Uterus (tissue), 4 donors: ENCODE data around the gene PIGM. TPM values are rescaled to one million over a fixed set of nuclear protein-coding genes. Genes with fewer than 3 reads are reported as not detected.

Experiments used
- DNase-seq, 2 donors: peaks; one replicate each; pipeline ENCODE4 v3.0.0-alpha.2; 2019 to 2020
- H3K27ac ChIP-seq, 2 donors: fragments of 200-600 bp; sonication (generic); 1 replicate in 1 of 2; 2 replicates in 1 of 2; pipeline ENCODE4 v1.5.1; 2016 to 2018
- H3K27me3 ChIP-seq, 2 donors: fragments of 200-600 bp; sonication (generic); one replicate each; pipeline ENCODE4 v1.5.1; 2018 to 2019; ENCODE audit warnings: control low read depth in 1 of 2
- H3K36me3 ChIP-seq, 2 donors: fragments of 200-600 bp; sonication (generic); one replicate each; pipeline ENCODE4 v1.5.1; 2019; ENCODE audit warnings: control low read depth in 1 of 2
- H3K4me1 ChIP-seq, 2 donors: fragments of 200-600 bp; sonication (generic); one replicate each; pipeline ENCODE4 v1.5.1; 2018 to 2019; ENCODE audit warnings: control low read depth in 1 of 2
- H3K4me3 ChIP-seq, 2 donors: fragments of 200-600 bp; sonication (generic); 1 replicate in 1 of 2; 2 replicates in 1 of 2; pipeline ENCODE4 v1.5.1; 2018 to 2019; ENCODE audit warnings: mild to moderate bottlenecking in 1 of 2
- H3K9me3 ChIP-seq, 2 donors: fragments of 200-600 bp; sonication (generic); one replicate each; pipeline ENCODE4 v1.5.1; 2019; ENCODE audit warnings: control low read depth in 1 of 2
- POLR2A ChIP-seq, 2 donors: fragments of 450-650 bp; IDR thresholded peaks; one replicate each; pipeline ENCODE4 v1.6.1; 2016; ENCODE audit warnings: antibody characterized with exemption in 2 of 2, mild to moderate bottlenecking in 1 of 2, moderate library complexity in 1 of 2
- intact Hi-C: fragments of 100-400 bp; cut with DNase I; formaldehyde crosslinking; loops from one replicate; pipeline ENCODE4 v1.15.1; 2023; ENCODE audit warnings: low total_unique reads
- total RNA-seq, 4 donors: library from RNA; depleted of rRNA in 3 of 4; stranded (reverse); fragments of >200 nt in 3 of 4; gene quantifications; one replicate each; pipeline versions ENCODE4 v1.1.0 to v1.2.4, GENCODE V29; 2014 to 2023
- TF ChIP-seq, protein P1 (sequence below), 4 experiments: fragments of 200-600 bp in 2 of 4; fragments of 450-650 bp in 2 of 4; sonication (generic) in 2 of 4; IDR thresholded peaks; one replicate each; pipeline ENCODE4 v1.5.1; 2016 to 2019; ENCODE audit warnings: antibody characterized with exemption in 4 of 4, mild to moderate bottlenecking in 2 of 4, moderate library complexity in 1 of 4
- donor health status: DM: yes; HTN: yes; CAD: no.

Gene PIGM
- total RNA-seq, 4 donors from 2014 or later: 1.8 to 9.4 (median 7.5) TPM

DNA sequence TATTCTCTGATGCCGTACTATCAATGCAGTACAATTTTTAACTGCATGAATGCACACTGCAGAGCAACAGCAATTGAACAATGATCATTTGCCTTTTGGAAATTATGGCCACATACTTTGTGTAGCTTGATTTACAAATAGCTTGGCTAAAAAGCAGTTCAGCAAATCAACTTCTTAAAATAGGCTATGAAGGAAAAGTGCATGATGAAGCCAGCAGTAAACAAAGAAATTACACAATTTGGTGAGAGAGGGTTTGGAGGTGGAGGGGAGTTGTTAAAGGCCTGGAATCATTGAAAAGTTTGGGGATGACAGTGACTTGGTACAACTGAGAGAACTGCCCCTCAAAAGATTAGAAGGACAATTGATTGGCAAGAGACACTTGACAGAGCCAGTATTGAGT, 6.5 kb downstream of the PIGM start:
- H3K4me3 ChIP-seq: no peak overlapping the region
- intact Hi-C loops: no loop called here
- no peak for TF ChIP-seq POLR2A (IDR thresholded peaks at IDR 0.05)
- TF ChIP-seq, protein P1, sequence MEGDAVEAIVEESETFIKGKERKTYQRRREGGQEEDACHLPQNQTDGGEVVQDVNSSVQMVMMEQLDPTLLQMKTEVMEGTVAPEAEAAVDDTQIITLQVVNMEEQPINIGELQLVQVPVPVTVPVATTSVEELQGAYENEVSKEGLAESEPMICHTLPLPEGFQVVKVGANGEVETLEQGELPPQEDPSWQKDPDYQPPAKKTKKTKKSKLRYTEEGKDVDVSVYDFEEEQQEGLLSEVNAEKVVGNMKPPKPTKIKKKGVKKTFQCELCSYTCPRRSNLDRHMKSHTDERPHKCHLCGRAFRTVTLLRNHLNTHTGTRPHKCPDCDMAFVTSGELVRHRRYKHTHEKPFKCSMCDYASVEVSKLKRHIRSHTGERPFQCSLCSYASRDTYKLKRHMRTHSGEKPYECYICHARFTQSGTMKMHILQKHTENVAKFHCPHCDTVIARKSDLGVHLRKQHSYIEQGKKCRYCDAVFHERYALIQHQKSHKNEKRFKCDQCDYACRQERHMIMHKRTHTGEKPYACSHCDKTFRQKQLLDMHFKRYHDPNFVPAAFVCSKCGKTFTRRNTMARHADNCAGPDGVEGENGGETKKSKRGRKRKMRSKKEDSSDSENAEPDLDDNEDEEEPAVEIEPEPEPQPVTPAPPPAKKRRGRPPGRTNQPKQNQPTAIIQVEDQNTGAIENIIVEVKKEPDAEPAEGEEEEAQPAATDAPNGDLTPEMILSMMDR (IDR thresholded peaks at IDR 0.05): no peak
- H3K27ac ChIP-seq: no peak overlapping the region
- H3K4me1 ChIP-seq: peaks cover 0 to 6% of the 10 kb centered on the region in 2 donors
- no peaks in the 10 kb centered on the region for H3K36me3 ChIP-seq
- H3K9me3 ChIP-seq: no peaks in the 10 kb centered on the region
- no peak for DNase-seq
- H3K27me3 ChIP-seq: no peaks in the 10 kb centered on the region

DNA sequence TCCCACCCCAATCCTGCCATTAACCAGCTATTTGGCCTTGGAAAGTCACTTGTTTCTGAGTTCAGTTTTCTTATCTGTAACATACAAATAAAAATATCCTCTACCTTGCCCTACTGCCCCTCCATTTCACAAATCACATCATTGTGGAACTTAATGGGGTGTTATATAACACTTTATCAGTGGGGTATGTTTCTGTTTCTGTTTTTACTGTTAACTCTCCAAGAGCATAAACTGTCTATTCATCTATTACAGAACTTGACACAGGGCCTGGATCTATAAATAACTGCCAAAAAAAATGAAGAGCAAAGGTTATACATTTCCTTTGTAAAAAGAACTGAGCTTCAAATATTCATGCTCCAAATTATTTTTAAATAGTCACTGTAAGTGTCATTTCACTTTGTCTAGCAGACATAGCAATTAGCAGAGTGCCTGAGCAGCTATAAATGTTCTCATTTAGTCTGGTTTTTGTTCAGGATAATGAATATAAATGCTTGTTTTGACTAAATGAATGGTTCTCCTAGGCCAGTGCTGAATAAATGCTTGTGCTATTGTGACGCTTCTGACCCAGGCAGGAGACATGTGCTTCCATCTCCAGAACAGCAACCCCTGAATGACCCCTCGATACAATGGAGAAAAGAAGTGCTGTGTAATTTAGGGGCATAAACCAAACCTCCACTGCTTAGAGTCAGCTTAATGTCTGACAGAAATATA, 7.4 kb downstream of the PIGM start:
- Histone ChIP-seq H3K9me3 (no peaks in the 10 kb centered on the region), H3K4me3 (no peak overlapping the region), H3K36me3 (no peaks in the 10 kb centered on the region), H3K27me3 (no peaks in the 10 kb centered on the region), H3K4me1 (peaks cover 0 to 6% of the 10 kb centered on the region in 2 donors), H3K27ac (no peak overlapping the region)
- DNase-seq: no peak
- TF ChIP-seq, protein P1 (IDR thresholded peaks at IDR 0.05): no peak
- TF ChIP-seq POLR2A (IDR thresholded peaks at IDR 0.05): no peak
- intact Hi-C loops: no loop called here

DNA sequence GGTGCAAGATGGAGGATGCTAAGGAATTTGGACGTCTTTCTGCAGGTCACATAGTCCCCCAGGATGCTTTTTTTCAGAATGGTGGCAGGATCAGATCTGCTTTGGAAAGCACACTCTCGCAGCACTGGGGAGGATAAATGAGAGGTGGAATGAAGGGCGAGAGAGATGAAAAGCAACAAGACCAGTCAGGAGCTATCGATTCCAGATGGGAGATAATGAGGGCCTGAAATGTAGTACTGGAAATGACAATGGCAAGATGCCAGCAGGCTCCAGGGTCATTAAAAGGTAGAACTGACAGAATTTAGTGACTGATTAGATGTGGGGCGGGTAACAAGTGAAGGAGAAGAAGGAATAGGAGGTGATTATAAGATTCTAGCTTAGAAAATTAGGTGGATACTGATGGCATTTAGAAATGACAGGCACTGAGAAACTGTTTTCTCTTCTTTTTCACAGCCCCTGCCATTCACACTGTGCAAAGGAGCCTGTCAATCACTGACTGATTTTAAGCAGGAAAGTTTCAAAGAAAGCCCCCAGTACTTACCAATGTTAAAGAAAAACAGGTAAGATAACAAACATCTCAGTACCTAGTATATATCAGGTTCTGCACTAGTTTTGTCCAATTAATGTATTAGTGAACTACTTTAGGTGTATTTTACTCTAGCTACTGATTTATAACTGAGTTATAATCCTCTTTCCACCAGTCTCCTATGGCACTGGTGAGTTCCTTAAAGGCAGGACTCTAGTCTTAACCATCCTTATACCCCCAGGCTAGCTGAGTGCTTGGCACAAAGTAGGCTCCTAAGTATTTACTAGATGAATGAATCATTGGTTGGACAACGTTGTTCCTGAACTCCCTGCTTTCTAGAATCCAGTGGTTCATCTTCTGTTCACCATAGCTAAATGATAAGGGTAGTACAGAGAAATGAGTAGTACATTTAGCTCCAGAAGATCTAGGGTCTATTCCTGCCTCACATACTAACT, 9.2 kb downstream of the PIGM start:
- Histone ChIP-seq H3K27me3 (no peaks in the 10 kb centered on the region), H3K36me3 (no peaks in the 10 kb centered on the region), H3K4me3 (no peak overlapping the region), H3K4me1 (no peaks in the 10 kb centered on the region), H3K27ac (no peak overlapping the region), H3K9me3 (no peaks in the 10 kb centered on the region)
- TF ChIP-seq, protein P1 (IDR thresholded peaks at IDR 0.05): no peak
- TF ChIP-seq POLR2A (IDR thresholded peaks at IDR 0.05): no peak
- DNase-seq: no peak
- intact Hi-C loops: no loop called here

DNA sequence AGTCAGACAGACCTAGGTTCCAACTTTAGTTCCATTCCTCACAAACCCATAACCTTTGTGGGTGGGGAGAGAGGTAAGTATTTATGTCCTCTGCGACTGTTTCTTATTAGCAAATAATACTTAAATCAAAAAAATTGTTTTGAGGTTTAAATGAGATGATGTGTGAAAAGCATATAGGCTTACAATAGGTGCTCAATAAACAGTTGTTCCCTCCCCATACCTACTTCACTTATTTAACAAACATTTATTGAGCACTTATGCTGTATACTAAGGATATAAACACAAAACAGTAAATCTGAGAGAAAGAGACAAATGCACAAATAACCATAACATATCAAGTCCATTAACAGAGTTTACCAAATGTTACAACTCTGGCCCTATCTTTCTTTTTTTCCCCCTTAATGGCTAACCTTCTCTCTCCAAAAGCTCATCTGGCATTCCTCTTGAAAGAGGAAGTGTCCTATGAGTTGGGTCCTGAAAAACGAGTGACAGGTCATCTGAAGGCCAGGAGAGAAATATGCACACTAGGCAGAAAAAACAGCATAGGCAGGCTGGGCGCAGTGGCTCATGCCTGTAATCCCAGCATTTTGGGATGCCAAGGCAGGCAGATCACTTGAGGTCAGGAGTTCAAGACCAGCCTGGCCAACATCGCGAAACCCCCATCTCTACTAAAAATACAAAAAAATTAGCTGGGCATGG, 10.3 kb downstream of the PIGM start:
- intact Hi-C loops: no loop called here
- H3K4me3 ChIP-seq: no peak overlapping the region
- no peaks in the 10 kb centered on the region for H3K27me3 ChIP-seq
- no peak overlapping the region for H3K27ac ChIP-seq
- no peak for DNase-seq
- no peaks in the 10 kb centered on the region for H3K9me3 ChIP-seq
- no peaks in the 10 kb centered on the region for H3K36me3 ChIP-seq
- H3K4me1 ChIP-seq: no peaks in the 10 kb centered on the region
- TF ChIP-seq POLR2A (IDR thresholded peaks at IDR 0.05): no peak
- TF ChIP-seq, protein P1 (IDR thresholded peaks at IDR 0.05): no peak
